Mammary epithelial cell (primary cell): ENCODE measurements around the gene SRPX2.
A peak's percentile ranks its signal among the peaks of the same experiment; 100 is the strongest.

Source experiments
- CTCF ChIP-seq, 2 donors: IDR thresholded peaks in 1 of 2; conservative IDR thresholded peaks in 1 of 2; 2 replicates each; pipeline ENCODE4 v1.5.1; 2011 to 2012; ENCODE audit warnings: inconsistent platforms in 2 of 2, low read length in 2 of 2, mild to moderate bottlenecking in 2 of 2, control low read depth in 1 of 2, low read depth in 1 of 2; ENCODE audit not compliant: insufficient read depth in 1 of 2; ENCODE audit errors: extremely low read depth in 1 of 2
- EZH2 ChIP-seq: IDR thresholded peaks from 2 replicates; pipeline ENCODE4 v1.6.1; 2012; ENCODE audit warnings: low read length, inconsistent platforms, borderline replicate concordance

- TF ChIP-seq CTCF (conservative IDR thresholded peaks at IDR 0.05 in 1 of 2, IDR thresholded peaks at IDR 0.05 in 1 of 2; ENCODE audit: extremely low read depth in 1 of 2, insufficient read depth in 1 of 2, low read depth in 1 of 2, low read length in 2 of 2) (peak in 1 of 2 donors; percentile 34), EZH2 (no peak)
These were observed 10.3 kb downstream of the SRPX2 start for GRCh38 chrX:100654261-100654660.
